Mammary epithelial cell (primary cell): ENCODE data around the gene ADAM10.

ENCODE experiments used
- EZH2 ChIP-seq: IDR thresholded peaks from 2 replicates; pipeline ENCODE4 v1.6.1; 2012; ENCODE audit warnings: low read length, inconsistent platforms, borderline replicate concordance
- TF ChIP-seq, protein P1 (sequence below), 2 donors: IDR thresholded peaks in 1 of 2; conservative IDR thresholded peaks in 1 of 2; 2 replicates each; pipeline ENCODE4 v1.5.1; 2011 to 2012; ENCODE audit warnings: inconsistent platforms in 2 of 2, low read length in 2 of 2, mild to moderate bottlenecking in 2 of 2, control low read depth in 1 of 2, low read depth in 1 of 2; ENCODE audit not compliant: insufficient read depth in 1 of 2; ENCODE audit errors: extremely low read depth in 1 of 2

- TF ChIP-seq, protein P1, sequence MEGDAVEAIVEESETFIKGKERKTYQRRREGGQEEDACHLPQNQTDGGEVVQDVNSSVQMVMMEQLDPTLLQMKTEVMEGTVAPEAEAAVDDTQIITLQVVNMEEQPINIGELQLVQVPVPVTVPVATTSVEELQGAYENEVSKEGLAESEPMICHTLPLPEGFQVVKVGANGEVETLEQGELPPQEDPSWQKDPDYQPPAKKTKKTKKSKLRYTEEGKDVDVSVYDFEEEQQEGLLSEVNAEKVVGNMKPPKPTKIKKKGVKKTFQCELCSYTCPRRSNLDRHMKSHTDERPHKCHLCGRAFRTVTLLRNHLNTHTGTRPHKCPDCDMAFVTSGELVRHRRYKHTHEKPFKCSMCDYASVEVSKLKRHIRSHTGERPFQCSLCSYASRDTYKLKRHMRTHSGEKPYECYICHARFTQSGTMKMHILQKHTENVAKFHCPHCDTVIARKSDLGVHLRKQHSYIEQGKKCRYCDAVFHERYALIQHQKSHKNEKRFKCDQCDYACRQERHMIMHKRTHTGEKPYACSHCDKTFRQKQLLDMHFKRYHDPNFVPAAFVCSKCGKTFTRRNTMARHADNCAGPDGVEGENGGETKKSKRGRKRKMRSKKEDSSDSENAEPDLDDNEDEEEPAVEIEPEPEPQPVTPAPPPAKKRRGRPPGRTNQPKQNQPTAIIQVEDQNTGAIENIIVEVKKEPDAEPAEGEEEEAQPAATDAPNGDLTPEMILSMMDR (conservative IDR thresholded peaks at IDR 0.05 in 1 of 2, IDR thresholded peaks at IDR 0.05 in 1 of 2; ENCODE audit: extremely low read depth in 1 of 2, insufficient read depth in 1 of 2, low read depth in 1 of 2, low read length in 2 of 2): peak in 1 of 2 donors; percentile 16
- no peak for TF ChIP-seq EZH2
These were observed 72.1 kb downstream of the ADAM10 start for GRCh38 chr15:58677426-58677825.
